GM19324 (cell line): ENCODE results near the gene TPGS2.
"Not testable (repeated sequence)": the region's sequence is repeated elsewhere in the genome, so short reads cannot be mapped to it uniquely, and the experiment has no call there.

Source experiments
- ATAC-seq: cut with Tn5 transposase; IDR thresholded peaks from one replicate; pipeline ENCODE4 v1.9.1; 2021; ENCODE audit warnings: mild to moderate bottlenecking, moderate library complexity; ENCODE audit not compliant: unreplicated experiment, low FRiP score

The TPGS2 gene, protein sequence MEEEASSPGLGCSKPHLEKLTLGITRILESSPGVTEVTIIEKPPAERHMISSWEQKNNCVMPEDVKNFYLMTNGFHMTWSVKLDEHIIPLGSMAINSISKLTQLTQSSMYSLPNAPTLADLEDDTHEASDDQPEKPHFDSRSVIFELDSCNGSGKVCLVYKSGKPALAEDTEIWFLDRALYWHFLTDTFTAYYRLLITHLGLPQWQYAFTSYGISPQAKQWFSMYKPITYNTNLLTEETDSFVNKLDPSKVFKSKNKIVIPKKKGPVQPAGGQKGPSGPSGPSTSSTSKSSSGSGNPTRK

DNA sequence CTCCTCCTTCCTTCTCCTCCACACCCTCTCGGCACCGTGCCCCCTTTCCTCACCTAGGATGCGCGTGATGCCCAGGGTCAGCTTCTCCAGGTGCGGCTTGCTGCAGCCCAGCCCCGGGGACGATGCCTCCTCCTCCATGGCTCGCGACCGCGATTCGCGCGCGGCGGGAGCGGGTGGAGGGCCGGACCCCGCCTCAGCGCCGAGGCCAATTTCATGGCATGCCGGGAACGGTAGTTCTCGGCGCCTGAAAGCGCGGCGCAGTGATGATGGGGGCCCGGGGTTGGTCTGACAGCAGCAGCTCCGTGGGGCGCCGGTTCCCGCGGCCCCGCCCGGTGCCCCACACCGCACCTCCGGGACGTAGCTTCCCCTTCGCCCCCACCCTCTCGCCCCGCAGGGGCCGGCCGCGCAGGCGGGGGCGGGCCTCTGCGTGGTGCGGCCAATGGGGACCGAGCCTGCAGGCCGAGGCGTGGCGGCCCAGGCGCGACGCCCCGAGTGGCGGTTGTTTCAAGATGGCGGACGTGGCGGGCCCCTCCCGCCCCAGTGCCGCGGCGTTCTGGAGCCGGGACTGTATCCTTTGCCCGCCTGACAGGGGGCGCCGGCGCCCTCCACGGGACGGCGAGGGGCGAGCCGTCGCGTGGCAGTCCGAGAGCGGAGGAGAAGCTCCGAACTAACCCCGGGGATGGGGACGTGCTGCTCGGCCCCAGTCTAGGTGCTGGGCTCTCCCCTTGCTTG lies at the start of gene TPGS2, which contains the start of gene KIAA1328:
TSS of gene TPGS2 (minus strand) at position 373 of the 732 bp plus-strand sequence. CDS start at position 138, 235 bp downstream.
TSS of gene KIAA1328 (plus strand) at position 498 of the 732 bp plus-strand sequence. CDS start at position 510, 12 bp downstream.
- ATAC-seq = peak; percentile 96

DNA sequence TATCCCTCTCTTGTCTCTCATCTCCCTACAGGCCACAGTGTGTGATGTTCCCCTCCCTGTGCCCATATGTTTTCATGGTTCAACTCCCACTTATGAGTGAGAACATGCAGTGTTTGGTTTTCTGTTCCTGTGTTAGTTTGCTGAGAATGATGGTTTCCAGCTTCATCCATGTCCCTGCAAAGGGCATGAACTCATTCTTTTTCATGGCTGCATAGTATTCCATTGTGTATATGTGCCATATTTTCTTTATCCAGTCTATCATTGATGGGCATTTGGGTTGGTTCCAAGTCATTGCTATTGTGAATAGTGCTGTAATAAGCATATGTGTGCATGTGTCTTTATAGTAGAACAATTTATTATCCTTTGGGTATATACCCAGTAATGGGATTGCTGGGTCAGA lies 45.0 kb upstream of the TPGS2 start:
- not testable (repeated sequence) for ATAC-seq

DNA sequence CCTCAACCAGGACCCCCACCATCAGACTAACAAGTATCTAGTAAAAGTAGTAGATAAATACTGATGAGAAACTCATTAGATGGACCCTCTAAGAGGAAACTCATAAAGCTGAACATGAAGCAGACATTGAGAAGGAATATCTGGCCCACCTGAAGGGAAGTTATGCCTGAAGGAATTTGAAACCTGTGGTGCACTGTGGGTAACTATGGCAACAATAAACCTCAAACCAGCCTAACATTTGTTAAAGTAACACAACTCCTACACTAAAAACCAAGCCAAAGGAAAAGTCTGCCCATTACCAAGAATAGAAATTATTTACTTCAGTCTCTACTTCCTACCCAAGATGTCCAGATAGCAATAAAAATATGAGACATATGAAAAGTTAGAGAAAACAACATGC lies 43.5 kb upstream of the TPGS2 start:
- ATAC-seq = no peak

DNA sequence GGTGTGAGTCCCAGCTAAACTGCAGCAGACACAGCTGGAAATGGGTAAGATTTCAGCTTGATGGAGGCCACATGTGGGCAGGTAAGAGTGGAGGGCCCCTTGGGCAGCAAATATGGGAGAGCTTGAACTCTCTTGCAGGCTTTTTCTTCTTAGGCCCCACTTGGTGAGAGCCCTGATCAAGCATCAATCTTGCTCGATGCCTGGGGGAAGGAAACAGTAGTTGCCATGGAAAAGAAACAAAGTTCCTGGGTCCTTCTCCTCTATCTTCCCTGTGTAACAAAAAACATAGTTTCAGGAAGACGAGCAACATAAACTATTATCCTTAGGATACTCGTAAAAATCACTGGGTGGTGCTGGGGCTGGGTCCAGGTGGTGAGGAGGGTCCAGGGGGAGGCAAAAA lies 43.0 kb upstream of the TPGS2 start:
- ATAC-seq = no peak

DNA sequence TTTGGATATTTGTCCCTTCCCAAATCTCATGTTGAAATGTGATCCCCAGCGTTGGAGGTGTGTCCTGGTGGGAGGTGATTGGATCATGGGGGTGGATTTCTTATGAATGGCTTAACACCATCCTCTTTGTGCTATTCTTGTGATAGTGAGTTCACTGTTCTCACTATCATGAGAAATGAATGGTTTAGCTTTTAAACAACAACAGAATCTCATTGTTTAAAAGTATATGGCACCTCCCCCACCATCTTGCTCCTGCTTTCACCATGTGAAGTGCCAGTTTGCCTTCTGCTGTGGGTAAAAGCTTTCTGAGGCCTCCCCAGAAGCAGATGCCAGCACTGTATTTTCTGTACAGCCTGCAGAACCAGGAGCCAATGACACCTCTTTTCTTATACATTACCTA lies 38.3 kb upstream of the TPGS2 start:
- no peak for ATAC-seq

DNA sequence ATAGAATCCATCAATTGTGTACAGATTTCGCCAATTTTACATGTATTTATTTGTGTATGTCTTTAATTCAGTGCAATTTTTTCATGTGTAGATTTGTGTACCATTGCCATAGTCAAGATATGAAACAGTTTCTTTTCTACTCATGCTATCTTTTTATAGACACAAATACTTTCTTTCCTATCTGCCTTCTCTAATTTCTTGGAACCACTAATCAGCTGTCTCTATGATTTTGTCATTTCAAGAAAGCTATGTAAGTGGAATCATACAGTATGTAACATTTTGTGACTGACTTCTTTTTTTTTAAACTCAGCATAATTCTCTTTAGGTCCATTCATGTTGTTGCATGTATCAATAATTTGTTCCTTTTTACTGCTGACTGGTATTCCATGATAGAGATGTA lies 33.4 kb upstream of the TPGS2 start:
- no peak for ATAC-seq

DNA sequence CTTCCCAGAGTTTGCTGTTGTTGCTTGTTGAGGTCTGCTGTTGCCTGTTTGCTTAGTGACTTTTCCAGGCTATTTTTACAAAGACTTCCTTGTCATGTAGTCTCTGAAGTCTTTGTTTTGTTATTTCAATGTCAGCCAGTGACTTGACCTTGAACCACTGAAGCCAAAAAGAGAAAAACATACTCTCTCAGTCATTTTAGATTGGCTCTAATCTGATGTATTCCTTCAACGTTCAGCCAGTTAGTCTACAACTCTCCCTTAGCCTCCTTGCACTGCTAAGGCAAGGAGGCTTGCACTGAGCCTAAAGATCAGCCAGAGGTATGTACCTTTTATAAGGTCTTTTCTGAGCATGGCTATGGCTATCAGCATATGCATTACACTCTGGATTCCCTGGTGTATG lies 28.0 kb upstream of the TPGS2 start:
- ATAC-seq = no peak

DNA sequence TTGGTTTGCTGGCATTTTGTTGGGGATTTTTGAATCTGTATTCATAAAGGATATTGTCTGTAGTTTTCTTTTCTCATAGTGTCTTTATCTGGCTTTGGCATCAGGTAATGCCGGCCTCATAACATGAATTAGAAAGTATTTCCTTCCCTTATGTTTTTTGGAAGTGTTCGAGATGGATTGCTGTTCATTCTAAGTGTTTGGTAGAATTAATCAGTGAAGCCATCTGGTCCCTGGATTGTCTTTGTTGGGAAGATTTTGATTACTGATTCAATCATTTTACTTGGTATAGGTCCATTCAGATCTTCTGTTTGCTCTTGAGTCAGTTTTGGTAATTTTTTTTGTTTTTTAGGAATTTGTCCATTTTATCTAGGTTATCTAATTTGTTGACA lies 22.4 kb upstream of the TPGS2 start:
- ATAC-seq = no peak

DNA sequence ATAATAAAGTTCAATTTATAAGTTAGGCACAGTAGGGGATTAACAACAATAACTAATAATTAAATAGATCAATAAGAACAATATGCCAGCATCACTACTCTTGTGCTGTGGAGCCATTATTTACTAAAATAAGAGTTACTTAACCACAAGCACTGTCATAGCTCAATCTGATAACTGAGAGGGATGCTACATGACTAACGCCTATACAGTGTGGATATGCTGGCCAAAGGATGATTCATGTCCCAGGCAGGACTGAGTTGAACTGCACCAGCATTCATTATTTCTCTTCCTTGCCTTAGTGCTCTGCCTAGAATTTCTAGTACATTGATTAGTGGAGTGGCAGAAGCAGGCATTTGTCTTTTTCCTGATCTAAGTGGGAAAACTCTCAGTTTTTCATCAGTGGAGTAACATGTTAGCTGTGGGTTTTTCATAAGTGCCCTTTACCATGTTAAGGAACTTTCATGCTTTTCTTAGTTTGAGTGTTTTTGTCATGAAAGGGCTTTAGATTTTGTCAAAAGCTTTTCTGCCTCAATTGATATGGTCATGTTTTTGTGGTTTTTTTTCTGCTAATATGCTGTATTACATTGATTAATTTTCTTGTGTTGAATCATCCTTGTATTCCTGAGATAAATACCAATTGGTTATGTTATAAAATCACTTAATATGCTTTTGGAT lies 21.9 kb upstream of the TPGS2 start:
- no peak for ATAC-seq

DNA sequence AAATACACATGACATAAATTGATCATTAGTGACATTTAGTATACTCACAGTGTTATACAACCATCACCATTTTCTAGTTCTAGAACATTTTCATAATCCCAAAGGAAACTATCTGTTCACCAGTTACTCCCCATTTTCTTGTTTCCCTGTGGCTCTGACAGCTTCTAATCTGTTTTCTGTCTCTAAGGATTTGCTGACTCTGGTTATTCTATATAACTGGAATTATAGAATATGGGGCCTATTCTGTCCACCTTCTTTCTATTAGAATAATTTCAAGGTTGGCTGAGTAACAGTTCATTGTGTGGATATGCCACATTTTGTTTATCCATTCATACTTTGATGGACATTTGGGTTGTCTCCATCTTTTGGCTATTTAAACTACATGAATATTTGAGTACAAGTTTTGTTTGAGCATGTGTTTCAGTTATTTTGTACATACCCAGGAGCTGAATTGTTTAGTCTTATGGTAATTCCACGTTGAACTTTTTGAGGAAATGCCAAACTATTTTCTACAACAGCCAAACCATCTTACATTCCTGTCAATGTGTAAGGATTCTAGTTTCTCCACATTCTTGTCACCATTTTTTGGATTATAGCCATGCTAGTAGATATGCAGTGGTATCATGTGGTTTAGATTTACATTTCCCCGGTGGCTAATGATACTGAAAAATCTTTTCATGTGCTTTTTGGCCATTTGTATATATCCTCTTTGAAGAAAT lies 20.6 kb upstream of the TPGS2 start:
- ATAC-seq = no peak

DNA sequence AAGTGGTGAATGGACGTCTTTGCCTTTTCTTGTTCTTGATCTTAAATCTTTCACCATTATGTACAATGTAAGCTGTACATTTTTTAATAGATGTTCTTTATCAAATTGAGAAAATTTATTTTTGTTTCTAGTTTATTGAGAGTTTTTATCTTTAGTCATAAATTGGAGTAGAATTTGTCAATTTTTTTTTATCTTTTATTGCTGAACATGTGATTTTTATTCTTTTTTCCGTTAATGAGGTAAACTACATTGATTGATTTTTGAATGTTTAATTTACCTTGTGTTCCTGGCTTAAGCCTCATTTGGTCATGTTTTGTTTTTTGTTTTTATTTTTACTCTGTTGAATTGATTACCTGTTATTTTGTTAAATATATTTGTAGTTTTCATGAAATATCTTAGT lies 19.8 kb upstream of the TPGS2 start:
- no peak for ATAC-seq

DNA sequence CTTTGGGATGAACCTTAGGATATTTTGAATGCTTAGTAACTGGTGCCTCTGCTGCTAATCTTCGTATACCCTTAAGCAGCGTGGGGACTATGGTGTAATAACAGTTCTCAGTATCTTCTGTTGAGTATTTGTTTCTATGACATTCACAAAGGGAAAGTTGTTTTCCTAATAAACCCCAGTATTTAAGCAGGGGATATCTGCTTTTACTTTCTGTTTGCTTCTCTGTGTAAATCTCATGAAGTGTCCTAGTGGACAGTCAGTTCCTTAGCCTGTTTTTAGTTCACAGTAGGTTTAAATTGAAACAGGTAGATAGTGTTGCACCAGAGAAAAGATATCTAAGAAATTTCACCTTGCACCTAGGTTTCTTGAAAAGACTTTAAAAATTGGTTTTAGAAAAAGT lies 15.0 kb upstream of the TPGS2 start:
- ATAC-seq = peak; percentile 57

DNA sequence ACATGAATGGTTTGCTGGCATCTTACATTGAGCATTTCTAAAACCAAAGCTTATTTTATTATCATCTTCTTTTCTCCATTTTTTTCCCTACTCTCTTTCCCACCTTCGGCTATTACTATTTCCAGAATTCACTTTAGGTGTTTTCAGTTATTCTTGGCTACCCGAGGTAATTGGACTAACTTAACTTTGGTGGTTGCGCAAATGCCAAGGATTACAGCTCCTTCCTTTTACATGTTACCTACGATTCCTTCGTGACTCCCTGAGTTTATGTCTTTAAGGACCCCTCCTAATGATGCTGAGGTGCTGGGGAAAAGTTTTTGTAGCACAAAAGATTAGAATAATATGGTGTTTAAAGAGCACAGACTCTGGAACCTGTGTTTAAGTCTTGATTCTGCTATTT lies 14.4 kb upstream of the TPGS2 start:
- ATAC-seq = no peak

DNA sequence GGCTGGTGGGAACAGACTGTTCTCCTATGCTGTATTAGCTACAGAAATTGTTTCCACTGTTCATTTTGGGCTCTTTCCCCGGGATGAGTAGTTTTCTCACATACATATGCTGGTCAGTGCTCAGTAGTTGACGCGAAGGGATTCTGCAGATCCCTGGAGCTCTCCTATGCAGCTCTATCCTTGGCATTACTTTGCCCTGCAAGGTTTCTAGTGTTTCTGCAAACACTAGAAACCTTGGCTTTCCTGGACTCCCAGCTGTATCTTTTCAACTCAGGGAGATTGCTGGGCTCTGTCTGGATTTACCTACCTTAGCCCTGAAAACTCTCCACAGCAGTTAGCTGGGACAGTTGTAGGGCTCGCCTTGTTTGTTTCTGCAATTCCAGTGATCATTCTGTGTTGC lies 11.0 kb upstream of the TPGS2 start:
- no peak for ATAC-seq

DNA sequence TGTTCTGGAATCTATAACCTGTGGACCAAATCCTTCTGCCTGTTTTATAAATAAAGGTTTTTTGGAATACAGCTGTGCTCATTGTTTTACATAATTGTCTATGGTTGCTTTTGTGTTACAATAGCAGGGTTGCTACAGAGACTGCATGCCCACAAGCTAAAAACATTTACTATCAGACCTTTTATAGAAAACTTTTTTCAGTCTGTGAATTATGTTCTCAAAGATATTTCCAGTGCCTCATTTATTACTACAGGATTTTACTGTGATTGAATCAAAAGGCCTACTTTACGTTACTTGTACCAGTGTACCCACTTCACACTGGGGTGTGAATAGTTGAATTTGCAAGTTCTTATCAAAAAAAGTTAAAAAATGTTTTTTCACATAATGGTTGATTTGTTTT lies 7.1 kb upstream of the TPGS2 start:
- ATAC-seq = no peak

DNA sequence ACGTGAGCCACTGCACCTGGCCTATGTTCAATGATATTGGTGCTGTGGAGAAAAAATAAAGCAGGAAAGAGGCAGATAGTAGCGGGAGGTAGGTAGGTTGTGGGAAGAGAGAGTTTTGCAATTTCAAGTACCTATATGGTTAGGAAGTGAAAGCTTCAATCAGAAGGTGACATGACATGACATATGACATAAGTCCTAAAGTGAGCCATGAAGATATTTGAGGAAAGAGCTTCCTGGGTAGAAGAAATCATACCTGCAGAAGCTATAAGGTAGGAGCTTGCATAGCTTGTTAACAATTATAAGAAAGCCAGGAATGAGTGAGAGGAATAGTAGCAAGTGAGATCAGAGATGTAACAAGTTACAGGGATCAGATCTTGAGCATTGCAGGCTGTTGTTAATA lies 4.3 kb upstream of the TPGS2 start:
- no peak for ATAC-seq

DNA sequence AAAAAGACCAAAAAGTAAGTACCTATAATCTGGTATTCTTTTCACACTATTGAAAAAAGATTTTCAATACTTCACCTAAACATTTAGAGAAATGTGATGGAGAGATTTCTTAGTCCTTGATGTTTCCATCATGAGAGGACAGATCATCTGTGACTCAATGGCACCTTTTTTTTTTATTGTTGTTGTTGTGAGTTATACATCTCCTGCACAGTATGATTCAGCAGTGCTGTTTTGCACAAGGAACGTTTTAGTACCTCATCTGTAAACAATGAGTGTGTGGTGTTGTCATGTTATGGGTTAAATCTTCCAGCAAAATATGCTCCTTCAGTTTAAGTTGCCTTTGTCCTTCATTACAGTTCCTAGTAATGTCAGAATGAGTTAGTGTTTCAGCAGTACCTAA lies 2.3 kb upstream of the TPGS2 start:
- ATAC-seq = no peak

DNA sequence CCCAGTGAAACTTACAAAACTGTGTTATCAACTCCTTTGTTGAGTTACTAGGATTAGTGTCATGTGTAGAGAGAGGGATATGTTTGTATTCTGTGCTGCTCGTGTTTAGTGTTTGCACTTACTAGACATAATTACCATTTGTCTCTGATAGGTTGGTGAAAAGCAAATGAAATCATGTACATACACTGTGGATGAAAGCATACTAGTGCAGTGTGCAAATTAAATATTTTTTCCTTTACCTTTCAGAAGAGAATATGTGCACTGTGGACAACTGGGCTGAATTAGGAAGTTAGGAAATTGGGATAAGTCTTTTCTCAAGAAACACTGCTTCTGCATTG lies 1.3 kb upstream of the TPGS2 start:
- ATAC-seq = no peak

DNA sequence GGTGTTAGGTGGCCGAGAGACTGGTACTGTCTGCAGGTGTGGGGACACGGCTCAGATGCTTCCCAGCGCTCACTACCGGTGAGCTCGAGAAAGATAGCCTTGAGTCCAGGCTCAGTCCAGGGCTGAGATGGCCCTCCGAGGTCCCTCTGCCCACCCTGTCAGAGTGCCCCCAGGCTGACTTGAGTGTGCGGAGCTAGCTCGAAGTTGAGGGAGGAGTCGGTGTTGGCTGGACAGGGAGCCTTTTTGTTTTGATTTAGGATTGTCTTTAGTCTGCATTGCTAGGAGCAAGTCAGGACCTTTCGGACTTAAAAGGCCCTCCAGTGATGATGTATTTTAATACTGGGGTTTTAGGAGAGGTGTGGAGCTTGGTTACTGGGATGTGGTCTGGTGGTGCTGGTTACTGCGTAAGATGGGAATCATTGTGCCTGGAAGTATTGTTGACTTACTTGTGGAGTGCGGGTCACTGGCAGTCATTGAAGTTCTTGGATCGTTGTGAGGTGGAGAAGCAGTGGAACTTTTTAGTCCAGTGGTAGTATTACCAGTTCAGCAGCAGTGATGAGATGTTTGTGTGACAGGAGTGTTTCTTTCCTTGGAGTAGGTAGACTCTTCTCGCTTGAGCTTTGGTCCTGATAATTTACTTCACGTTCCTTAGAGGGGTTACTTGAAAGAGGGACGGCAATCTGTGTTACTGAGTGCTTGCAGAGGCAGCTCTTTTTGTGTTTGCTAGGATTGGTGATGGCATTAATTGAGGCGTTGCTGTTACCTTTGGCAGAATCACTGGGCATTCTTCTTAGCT lies 758 bp upstream of the TPGS2 start:
- ATAC-seq = no peak

DNA sequence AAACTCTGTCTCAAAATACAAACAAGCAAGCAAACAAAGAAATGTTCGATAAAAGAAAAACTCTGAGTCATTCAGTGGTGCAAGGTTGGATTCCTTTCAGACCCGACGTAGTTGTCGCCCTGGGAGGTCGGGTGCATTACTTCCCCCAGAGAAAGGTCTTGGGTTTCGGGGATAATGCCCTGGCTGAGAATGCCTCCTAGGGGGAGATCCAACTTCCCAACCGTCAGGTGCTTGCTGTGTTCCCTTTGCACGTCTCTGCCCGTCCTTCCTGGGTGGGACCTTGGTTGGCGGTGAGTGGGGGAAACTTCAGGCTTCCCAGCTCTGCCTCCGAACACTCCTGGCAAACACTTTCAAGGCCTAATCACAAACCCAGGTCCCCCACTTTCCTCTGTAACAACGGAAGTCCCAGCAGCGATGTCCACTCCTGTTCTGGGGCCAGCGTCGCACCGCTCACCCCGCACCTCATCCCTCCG lies 609 bp downstream of the TPGS2 start:
- ATAC-seq = no peak
